Muscle layer of duodenum (tissue), 2 donors: Measurements from ENCODE around the gene EAF1.
"Not testable (repeated sequence)": the region's sequence is repeated elsewhere in the genome, so short reads cannot be mapped to it uniquely, and the experiment has no call there.

ENCODE experiments used
- H3K27ac ChIP-seq: one replicate; pipeline ENCODE4 v1.7.0; 2013; ENCODE audit warnings: mild to moderate bottlenecking, low read length
- H3K27me3 ChIP-seq: one replicate; pipeline ENCODE4 v1.7.0; 2013; ENCODE audit warnings: low read depth, mild to moderate bottlenecking, control low read depth, low read length
- H3K36me3 ChIP-seq, 2 donors: one replicate each; pipeline ENCODE4 v1.7.0; 2013; ENCODE audit warnings: low read length in 2 of 2, control low read depth in 1 of 2, mild to moderate bottlenecking in 1 of 2; ENCODE audit not compliant: insufficient read depth in 2 of 2, control insufficient read depth in 1 of 2
- H3K4me1 ChIP-seq, 2 donors: one replicate each; pipeline ENCODE4 v1.7.0; 2013; ENCODE audit warnings: low read length in 2 of 2, mild to moderate bottlenecking in 2 of 2, control low read depth in 1 of 2, moderate library complexity in 1 of 2; ENCODE audit not compliant: insufficient read depth in 2 of 2, control insufficient read depth in 1 of 2
- H3K4me3 ChIP-seq, 2 donors: one replicate each; pipeline ENCODE4 v1.7.0; 2013; ENCODE audit warnings: low read length in 2 of 2, low read depth in 1 of 2, mild to moderate bottlenecking in 1 of 2
- H3K9me3 ChIP-seq, 2 donors: one replicate each; pipeline ENCODE4 v1.7.0; 2013; ENCODE audit warnings: low read length in 2 of 2, control low read depth in 1 of 2, mild to moderate bottlenecking in 1 of 2; ENCODE audit not compliant: control insufficient read depth in 1 of 2
- donor health status: healthy.

The EAF1 gene

DNA sequence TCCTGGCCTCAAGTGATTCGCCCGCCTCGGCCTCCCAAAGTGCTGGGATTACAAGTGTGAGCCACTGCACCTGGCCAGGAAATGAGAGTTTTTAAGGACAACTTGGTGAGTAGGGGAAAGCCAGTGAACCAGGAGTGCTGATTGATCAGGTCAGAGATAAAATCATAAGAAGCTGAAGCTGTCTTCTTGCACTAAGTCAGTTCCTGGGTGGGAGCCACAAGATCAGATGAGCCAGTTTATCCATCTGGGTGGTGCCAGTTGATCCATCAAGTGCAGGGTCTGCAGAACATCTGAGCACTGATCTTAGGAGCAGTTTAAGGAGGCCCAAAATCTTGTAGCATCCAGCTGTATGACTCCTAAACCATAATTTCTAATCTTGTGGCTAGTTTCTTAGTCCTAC lies 39.1 kb upstream of the EAF1 start:
- H3K9me3 ChIP-seq, H3K36me3 ChIP-seq, H3K27ac ChIP-seq, H3K4me1 ChIP-seq, H3K27me3 ChIP-seq, H3K4me3 ChIP-seq: not testable (repeated sequence)

DNA sequence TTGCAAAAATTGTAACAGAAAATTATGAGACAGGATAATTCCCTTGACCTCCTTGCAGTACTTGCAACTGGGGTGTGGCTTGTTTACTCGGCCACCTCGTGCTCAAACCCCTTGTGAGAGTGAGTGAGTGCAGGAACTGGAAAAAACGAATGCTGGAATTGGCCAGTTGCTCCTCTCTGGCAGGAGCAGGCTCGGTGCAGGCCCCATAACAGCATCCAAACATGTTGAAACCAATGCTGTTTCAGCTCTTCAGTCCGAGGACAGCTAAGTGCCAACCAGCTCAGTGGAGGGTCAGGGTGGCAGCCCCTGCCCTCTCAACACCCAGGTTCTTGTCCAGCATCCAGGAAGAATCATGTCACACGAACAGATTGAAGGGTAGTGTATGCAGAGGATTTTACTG lies 36.9 kb upstream of the EAF1 start:
- no peak overlapping the region for H3K27ac ChIP-seq
- no peaks in the 10 kb centered on the region for H3K27me3 ChIP-seq
- H3K4me1 ChIP-seq: no peaks in the 10 kb centered on the region
- peaks cover 0 to 8% of the 10 kb centered on the region in 2 donors for H3K9me3 ChIP-seq
- no peak overlapping the region for H3K4me3 ChIP-seq
- H3K36me3 ChIP-seq: no peaks in the 10 kb centered on the region

DNA sequence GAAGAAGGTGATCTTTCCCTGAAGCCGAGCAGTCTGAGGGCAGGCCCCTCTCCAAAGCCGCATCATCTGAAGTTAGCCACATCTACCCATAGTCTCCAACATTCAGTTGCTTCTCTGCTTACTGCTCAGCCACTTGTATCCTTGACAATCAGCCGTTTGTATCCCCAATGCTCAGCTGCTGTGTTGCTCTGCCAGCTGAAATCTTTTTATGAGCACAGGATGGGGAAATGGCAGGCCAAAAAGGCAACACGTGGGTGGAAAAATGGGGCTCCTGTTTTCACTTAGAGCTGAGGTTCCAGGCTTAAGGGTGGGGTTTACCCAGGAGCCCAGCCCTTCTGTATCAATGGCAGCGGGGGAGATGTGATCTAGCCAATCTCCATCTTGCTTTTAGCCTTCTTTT lies 36.4 kb upstream of the EAF1 start:
- Histone ChIP-seq H3K9me3 (peaks cover 0 to 7% of the 10 kb centered on the region in 2 donors), H3K27me3 (no peaks in the 10 kb centered on the region), H3K4me3 (no peak overlapping the region), H3K27ac (no peak overlapping the region), H3K36me3 (no peaks in the 10 kb centered on the region), H3K4me1 (no peaks in the 10 kb centered on the region)

DNA sequence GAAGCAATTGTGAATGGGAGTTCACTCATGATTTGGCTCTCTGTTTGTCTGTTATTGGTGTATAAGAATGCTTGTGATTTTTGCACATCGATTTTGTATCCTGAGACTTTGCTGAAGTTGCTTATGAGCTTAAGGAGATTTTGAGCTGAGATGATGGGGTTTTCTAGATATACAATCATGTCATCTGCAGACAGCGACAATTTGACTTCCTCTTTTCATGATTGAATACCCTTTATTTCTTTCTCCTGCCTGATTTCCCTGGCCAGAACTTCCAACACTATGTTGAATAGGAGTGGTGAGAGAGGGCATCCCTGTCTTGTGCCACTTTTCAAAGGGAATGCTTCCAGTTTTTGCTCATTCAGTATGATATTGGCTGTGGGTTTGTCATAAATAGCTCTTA lies 34.1 kb upstream of the EAF1 start:
- not testable (repeated sequence) for H3K4me3 ChIP-seq

DNA sequence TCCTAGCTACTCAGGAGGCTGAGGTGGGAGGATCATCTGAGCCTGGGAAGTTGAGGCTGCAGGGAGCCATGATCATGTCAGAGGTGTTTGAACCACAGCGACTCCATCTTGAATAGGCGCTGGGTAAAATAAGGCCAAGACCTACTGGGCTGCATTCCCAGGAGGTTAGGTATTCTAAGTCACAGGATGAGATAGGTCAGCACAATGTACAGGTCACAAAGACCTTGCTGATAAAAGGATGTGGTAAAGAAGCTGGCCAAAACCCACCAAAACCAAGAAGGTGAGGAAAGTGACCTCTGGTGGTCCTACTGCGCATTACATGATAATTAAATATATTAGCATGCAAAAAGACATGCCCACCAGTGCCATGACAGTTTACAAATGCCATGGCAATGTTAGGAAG lies 28.7 kb upstream of the EAF1 start:
- H3K36me3 ChIP-seq, H3K4me3 ChIP-seq, H3K27me3 ChIP-seq, H3K27ac ChIP-seq, H3K9me3 ChIP-seq, H3K4me1 ChIP-seq: not testable (repeated sequence)

More for the DNA sequence above, 34.1 kb upstream of the EAF1 start:
- not testable (repeated sequence) for H3K27ac ChIP-seq, H3K4me1 ChIP-seq, H3K36me3 ChIP-seq, H3K9me3 ChIP-seq, H3K27me3 ChIP-seq

DNA sequence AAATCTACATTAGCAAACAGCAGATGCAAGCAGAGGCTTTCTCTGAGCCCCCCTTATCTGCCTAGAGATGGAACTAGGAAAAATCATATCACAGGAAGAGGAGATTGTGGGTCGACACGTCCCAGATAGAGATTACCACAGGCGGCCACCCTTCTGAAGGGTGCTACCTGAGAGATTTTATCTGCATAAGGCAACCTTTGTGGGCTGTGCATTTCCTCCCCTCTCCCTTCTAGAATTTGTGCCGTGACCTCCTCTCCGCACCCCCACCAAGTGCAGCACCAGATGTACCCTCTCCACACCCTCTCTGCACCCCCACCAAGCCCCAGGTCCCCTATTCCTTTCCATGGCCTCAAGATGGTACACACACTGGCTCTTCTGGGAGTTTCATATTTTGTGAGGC lies 27.4 kb upstream of the EAF1 start:
- no peak overlapping the region for H3K27ac ChIP-seq
- H3K27me3 ChIP-seq: no peaks in the 10 kb centered on the region
- peaks cover 0 to 2% of the 10 kb centered on the region in 2 donors for H3K9me3 ChIP-seq
- H3K36me3 ChIP-seq: peaks cover 0 to 3% of the 10 kb centered on the region in 2 donors
- no peaks in the 10 kb centered on the region for H3K4me1 ChIP-seq
- no peak overlapping the region for H3K4me3 ChIP-seq

DNA sequence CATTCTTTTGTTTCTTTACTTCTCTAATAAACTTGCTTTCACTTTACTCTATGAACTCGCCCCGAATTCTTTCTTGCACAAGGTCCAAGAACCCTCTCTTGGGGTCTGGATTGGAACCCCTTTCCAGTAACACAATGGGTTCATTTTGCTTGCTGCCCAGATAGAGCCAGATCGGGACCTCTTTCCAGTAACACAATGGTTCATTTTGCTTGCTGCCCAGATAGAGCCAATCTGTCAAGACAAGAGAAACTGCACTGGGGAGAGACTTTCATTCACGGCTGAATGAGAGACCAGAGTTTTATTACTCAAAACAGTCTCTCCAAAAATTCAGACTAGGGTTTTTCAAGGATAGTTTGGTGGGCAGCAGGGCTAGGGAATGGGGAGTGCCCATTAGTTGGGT lies 25.5 kb upstream of the EAF1 start:
- H3K36me3 ChIP-seq: peaks cover 0 to 3% of the 10 kb centered on the region in 2 donors

DNA sequence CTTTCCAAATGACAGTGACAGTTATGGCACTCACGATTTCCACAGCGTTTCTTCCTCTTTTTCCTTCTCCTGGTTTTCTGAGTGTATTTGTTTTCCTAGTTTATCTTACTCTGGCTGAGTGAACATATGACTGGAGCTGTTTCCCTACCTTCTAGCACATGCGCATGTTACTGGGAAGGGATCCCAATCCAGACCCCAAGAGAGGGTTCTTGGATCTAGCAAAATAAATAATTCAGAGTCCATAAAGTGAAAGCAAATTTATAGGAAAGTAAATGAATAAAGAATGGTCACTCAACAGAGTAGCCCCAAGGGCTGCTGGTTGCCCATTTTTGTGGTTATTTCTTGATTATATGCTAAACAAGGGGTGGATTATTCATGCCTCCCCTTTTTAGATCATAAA lies 23.9 kb upstream of the EAF1 start:
- Histone ChIP-seq H3K9me3 (no peaks in the 10 kb centered on the region), H3K4me1 (no peaks in the 10 kb centered on the region), H3K27me3 (no peaks in the 10 kb centered on the region), H3K36me3 (peaks cover 0 to 3% of the 10 kb centered on the region in 2 donors), H3K27ac (no peak overlapping the region), H3K4me3 (no peak overlapping the region)

More for the DNA sequence above, 25.5 kb upstream of the EAF1 start:
- no peak overlapping the region for H3K27ac ChIP-seq
- peaks cover 0 to 2% of the 10 kb centered on the region in 2 donors for H3K9me3 ChIP-seq
- H3K27me3 ChIP-seq: no peaks in the 10 kb centered on the region
- no peaks in the 10 kb centered on the region for H3K4me1 ChIP-seq
- no peak overlapping the region for H3K4me3 ChIP-seq

DNA sequence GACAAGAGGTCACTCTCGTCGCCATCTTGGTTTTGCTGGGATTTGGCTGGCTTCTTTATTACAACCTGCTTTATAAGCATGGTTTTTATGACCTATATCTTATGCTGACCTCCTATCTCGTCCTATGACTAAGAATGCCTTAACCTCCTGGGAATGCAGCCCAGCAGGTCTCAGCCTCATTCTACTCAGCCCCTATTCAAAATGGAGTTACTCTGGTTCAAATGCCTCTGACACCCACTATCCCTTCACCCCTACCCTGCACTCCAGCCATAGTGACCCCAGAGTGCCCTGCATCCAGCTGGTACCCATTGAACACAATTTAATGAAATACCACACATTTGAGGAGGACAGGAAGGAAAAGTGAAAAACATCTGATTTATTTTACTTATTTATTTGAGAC lies 23.4 kb upstream of the EAF1 start:
- no peaks in the 10 kb centered on the region for H3K27me3 ChIP-seq
- H3K36me3 ChIP-seq: peaks cover 0 to 8% of the 10 kb centered on the region in 2 donors
- no peaks in the 10 kb centered on the region for H3K4me1 ChIP-seq
- H3K9me3 ChIP-seq: no peaks in the 10 kb centered on the region
- H3K4me3 ChIP-seq: no peak overlapping the region
- no peak overlapping the region for H3K27ac ChIP-seq

DNA sequence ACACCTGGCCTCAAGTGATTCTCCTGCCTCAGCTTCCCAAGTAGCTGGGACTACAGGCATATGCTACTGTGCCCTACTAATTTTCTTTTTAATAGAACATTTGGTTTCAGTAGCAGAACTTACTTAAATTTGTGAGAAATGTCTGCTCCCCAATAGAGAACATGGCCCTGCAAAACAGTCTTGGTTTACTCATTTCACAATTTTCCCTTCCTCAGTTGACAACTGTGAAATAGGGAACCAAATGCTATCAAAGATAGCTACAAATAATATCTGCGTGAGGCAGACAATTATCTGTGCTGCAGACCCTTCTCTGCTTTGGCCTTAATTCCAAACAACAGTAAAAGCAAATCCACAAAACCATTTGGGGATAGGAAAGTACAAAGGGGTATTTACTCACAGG lies 22.6 kb upstream of the EAF1 start:
- Histone ChIP-seq H3K27ac (no peak overlapping the region), H3K36me3 (peaks cover 3 to 15% of the 10 kb centered on the region in 2 donors), H3K4me3 (no peak overlapping the region)

DNA sequence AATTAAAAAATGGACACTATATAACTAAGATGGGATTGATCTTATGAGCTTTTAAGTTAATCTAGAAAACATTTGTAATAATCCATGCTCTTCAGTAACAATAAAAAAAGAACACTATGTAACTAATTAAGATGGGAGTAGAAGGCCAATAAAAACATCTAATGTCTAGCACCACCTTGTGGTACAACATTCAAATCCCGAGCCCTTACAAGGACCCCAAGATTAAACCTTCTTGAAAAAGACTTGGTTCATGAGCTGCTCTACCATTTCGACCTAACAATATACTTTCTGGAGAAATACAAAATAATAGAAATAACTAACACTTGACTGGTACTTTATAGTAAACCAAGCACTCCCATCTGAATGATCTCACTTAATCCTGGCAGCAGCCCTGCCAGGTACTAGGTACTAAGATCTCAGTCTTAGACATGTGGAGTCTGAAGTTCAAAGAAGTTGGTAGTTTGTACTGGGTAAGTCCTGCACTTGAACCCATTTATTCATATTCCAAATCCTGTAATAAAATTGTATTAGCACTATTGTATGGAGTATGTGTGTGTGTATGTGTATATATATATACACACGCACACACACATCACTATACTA lies 21.8 kb upstream of the EAF1 start:
- peaks cover 4 to 20% of the 10 kb centered on the region in 2 donors for H3K36me3 ChIP-seq
- no peaks in the 10 kb centered on the region for H3K27me3 ChIP-seq
- no peaks in the 10 kb centered on the region for H3K9me3 ChIP-seq
- H3K27ac ChIP-seq: no peak overlapping the region
- no peaks in the 10 kb centered on the region for H3K4me1 ChIP-seq
- H3K4me3 ChIP-seq: no peak overlapping the region

More for the DNA sequence above, 22.6 kb upstream of the EAF1 start:
- no peaks in the 10 kb centered on the region for H3K9me3 ChIP-seq
- no peaks in the 10 kb centered on the region for H3K4me1 ChIP-seq
- H3K27me3 ChIP-seq: no peaks in the 10 kb centered on the region

DNA sequence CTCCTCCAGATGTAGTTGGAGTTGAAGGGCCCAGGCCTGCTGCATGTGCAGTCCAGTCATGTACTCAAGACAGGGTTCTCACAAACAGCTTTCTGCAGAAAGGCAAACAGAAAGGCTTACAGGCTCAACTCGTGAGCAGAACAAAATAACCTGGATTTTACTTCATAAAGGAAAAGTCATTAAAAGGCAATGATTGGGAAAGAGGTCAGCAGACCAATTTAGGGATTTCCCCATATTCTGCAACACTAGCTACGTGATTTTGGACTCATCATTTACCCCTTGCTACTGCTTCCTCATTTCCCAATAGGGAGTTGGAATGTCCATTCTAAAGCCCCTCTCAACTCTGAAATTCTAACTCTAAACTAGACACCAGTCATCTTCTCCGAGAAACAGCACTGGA lies 18.2 kb upstream of the EAF1 start:
- no peaks in the 10 kb centered on the region for H3K27me3 ChIP-seq
- H3K4me3 ChIP-seq: no peak overlapping the region
- H3K27ac ChIP-seq: no peak overlapping the region
- H3K4me1 ChIP-seq: no peaks in the 10 kb centered on the region
- no peaks in the 10 kb centered on the region for H3K9me3 ChIP-seq
- H3K36me3 ChIP-seq: peaks cover 19 to 42% of the 10 kb centered on the region in 2 donors
